ENCODE results near the gene ZBTB8B.
"Not testable (repeated sequence)": the region's sequence is repeated elsewhere in the genome, so short reads cannot be mapped to it uniquely, and the experiment has no call there.

The ZBTB8B gene

DNA sequence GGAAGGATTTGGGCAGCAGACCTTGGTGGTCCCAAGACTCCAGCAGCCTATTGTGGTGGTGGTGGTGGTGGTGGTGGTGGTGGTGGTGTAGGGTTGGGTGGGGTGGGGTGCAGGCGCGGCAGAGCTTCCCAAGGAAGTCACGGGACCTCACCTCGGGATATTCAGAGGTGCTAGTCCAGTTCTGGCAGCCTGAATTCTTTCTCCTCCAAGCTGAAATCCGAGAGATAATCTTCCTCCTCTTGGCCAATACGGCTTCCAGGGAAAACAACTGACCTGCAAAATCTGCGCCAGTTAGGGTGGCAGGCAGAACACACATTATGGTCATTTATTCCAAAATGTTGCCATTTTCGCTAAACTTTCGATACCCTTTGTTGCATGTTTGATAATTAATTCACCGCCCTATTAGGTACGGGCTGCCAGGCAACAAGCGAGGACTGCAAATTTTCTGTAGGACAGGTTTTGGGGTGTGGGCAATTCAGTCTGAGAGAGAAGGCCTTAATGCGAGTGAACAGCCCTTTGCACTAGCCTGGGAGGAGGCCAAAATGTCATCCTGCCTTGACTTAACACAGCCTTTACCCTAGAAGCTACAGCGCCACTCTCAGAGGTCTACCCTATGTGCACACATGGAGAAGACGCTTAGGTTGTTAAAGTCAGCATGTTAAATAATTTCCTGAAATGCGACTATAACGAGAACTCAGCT lies 37.5 kb upstream of the ZBTB8B start:
- Histone ChIP-seq H2AK5ac (ENCODE audit: low read length, severe bottlenecking) (no peak overlapping the region), H3K23ac (ENCODE audit: low read length in 2 of 2) (no peak overlapping the region), H2AFZ (ENCODE audit: low read depth, low read length) (no peak overlapping the region), H2BK120ac (ENCODE audit: low read depth, low read length) (no peak overlapping the region), H3K4me2 (ENCODE audit: low read length, poor library complexity, severe bottlenecking) (no peak overlapping the region), H3K4ac (ENCODE audit: low read depth in 1 of 2, low read length in 2 of 2) (no peak overlapping the region), H4K91ac (ENCODE audit: low read length) (no peak overlapping the region), H3K9me3 (ENCODE audit: control insufficient read depth, low read length) (no peaks in the 10 kb centered on the region), H2BK5ac (ENCODE audit: low read depth, low read length, poor library complexity, severe bottlenecking) (no peak overlapping the region), H3K27me3 (ENCODE audit: control insufficient read depth in 1 of 2, insufficient read depth in 1 of 2, low read length in 2 of 2) (peaks cover 10 to 78% of the 10 kb centered on the region in 2 experiments), H3K14ac (ENCODE audit: low read length in 2 of 2) (no peak overlapping the region), H3K27ac (ENCODE audit: low read length, poor library complexity, severe bottlenecking) (no peak overlapping the region), H4K8ac (ENCODE audit: low read length) (no peak overlapping the region), H2BK12ac (ENCODE audit: low read length in 2 of 2) (no peak overlapping the region), H3K18ac (ENCODE audit: low read depth in 1 of 2, low read length in 2 of 2) (no peak overlapping the region), H3K4me1 (ENCODE audit: control insufficient read depth, insufficient read depth, low read depth, low read length) (no peaks in the 10 kb centered on the region), H3K79me1 (replicated peaks; ENCODE audit: low read length, poor library complexity, severe bottlenecking) (no peaks in the 10 kb centered on the region), H2BK15ac (ENCODE audit: low read depth, poor library complexity, severe bottlenecking) (no peak overlapping the region), H3K9ac (ENCODE audit: low read length) (no peak overlapping the region), H3K36me3 (ENCODE audit: control insufficient read depth in 1 of 2, insufficient read depth in 2 of 2, low read depth in 1 of 2, low read length in 2 of 2) (no peaks in the 10 kb centered on the region), H3K4me3 (ENCODE audit: insufficient read depth in 1 of 2, low read depth in 1 of 2, low read length in 2 of 2) (no peak overlapping the region)
- 95% methylated on average over 16 of the region's 17 CpGs for WGBS
- DNase-seq: no peak

DNA sequence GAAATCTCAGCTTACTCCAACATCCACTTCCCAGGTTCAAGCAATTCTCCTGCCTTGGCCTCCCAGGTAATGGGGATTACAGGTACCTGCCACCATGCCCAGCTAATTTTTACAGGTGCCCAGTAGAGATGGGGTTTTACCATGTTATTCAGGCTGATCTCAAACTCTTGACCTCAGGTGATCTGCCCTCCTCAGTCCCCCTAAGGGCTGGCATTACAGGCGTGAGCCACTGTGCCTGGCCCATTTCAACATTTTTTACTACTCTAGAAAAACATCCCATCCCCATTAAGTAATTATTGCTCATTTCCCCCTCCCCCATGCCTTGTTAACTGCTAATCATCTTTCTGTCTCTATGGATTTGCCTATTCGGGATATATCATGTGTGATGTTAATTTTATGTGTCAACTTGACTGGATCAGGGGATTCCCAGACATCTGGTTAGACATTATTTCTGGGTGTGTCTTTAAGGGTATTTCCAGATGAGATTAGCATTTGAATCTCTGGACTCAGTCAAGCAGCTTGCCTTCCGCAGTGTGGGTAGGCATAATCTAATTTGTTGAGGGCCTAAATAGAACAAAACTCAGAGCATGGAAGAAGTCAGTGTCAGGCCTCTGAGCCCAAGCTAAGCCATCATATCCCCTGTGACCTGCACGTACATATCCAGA lies 33.0 kb upstream of the ZBTB8B start:
- H2AFZ ChIP-seq (ENCODE audit: low read depth, low read length): no peak overlapping the region
- no peak for DNase-seq
- no peak overlapping the region for H3K23ac ChIP-seq (ENCODE audit: low read length in 2 of 2)
- H3K4ac ChIP-seq (ENCODE audit: low read depth in 1 of 2, low read length in 2 of 2): no peak overlapping the region
- no peak overlapping the region for H3K4me2 ChIP-seq (ENCODE audit: low read length, poor library complexity, severe bottlenecking)
- no peak overlapping the region for H3K14ac ChIP-seq (ENCODE audit: low read length in 2 of 2)
- no peaks in the 10 kb centered on the region for H3K4me1 ChIP-seq (ENCODE audit: control insufficient read depth, insufficient read depth, low read depth, low read length)
- H3K9ac ChIP-seq (ENCODE audit: low read length): no peak overlapping the region
- no peaks in the 10 kb centered on the region for H3K9me3 ChIP-seq (ENCODE audit: control insufficient read depth, low read length)
- H3K27me3 ChIP-seq (ENCODE audit: control insufficient read depth in 1 of 2, insufficient read depth in 1 of 2, low read length in 2 of 2): peaks cover 5 to 37% of the 10 kb centered on the region in 2 experiments
- H4K91ac ChIP-seq (ENCODE audit: low read length): no peak overlapping the region
- H3K18ac ChIP-seq (ENCODE audit: low read depth in 1 of 2, low read length in 2 of 2): no peak overlapping the region
- H2BK120ac ChIP-seq (ENCODE audit: low read depth, low read length): no peak overlapping the region
- H3K36me3 ChIP-seq (ENCODE audit: control insufficient read depth in 1 of 2, insufficient read depth in 2 of 2, low read depth in 1 of 2, low read length in 2 of 2): no peaks in the 10 kb centered on the region
- no peaks in the 10 kb centered on the region for H3K79me1 ChIP-seq (replicated peaks; ENCODE audit: low read length, poor library complexity, severe bottlenecking)
- no peak overlapping the region for H2BK15ac ChIP-seq (ENCODE audit: low read depth, poor library complexity, severe bottlenecking)
- no peak overlapping the region for H3K4me3 ChIP-seq (ENCODE audit: insufficient read depth in 1 of 2, low read depth in 1 of 2, low read length in 2 of 2)
- no peak overlapping the region for H3K27ac ChIP-seq (ENCODE audit: low read length, poor library complexity, severe bottlenecking)
- H2AK5ac ChIP-seq (ENCODE audit: low read length, severe bottlenecking): no peak overlapping the region
- H4K8ac ChIP-seq (ENCODE audit: low read length): no peak overlapping the region
- 79% methylated on average over 4 of the region's 4 CpGs for WGBS
- no peak overlapping the region for H2BK5ac ChIP-seq (ENCODE audit: low read depth, low read length, poor library complexity, severe bottlenecking)
- H2BK12ac ChIP-seq (ENCODE audit: low read length in 2 of 2): no peak overlapping the region

DNA sequence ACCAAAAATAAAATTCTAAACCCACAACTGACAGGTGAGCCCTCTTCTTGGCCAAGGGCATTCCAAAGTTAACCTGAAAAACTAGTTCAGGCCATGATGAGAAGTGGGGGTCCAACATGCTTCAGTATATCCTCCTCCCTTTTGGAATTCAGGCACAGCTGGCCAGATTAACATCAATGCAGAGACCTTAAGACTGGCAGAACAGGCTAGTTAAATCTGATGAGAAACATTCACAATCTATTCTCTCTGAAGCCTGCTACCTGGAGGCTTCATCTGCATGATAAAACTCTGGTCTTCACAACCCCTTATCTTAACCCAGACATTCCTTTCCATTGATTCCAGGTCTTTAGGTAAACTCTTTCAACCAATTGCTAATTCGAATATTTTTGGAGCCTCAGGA lies 26.7 kb upstream of the ZBTB8B start:
- Histone ChIP-seq H3K79me1 (replicated peaks; ENCODE audit: low read length, poor library complexity, severe bottlenecking) (no peaks in the 10 kb centered on the region), H2BK5ac (ENCODE audit: low read depth, low read length, poor library complexity, severe bottlenecking) (no peak overlapping the region), H3K9me3 (ENCODE audit: control insufficient read depth, low read length) (peaks cover 7% of the 10 kb centered on the region), H3K27ac (ENCODE audit: low read length, poor library complexity, severe bottlenecking) (no peak overlapping the region), H2BK15ac (ENCODE audit: low read depth, poor library complexity, severe bottlenecking) (no peak overlapping the region), H3K23ac (ENCODE audit: low read length in 2 of 2) (no peak overlapping the region), H2AK5ac (ENCODE audit: low read length, severe bottlenecking) (no peak overlapping the region), H3K4me1 (ENCODE audit: control insufficient read depth, insufficient read depth, low read depth, low read length) (no peaks in the 10 kb centered on the region), H3K4me3 (ENCODE audit: insufficient read depth in 1 of 2, low read depth in 1 of 2, low read length in 2 of 2) (no peak overlapping the region), H2BK120ac (ENCODE audit: low read depth, low read length) (no peak overlapping the region), H3K4ac (ENCODE audit: low read depth in 1 of 2, low read length in 2 of 2) (no peak overlapping the region), H4K8ac (ENCODE audit: low read length) (no peak overlapping the region), H3K9ac (ENCODE audit: low read length) (no peak overlapping the region), H2AFZ (ENCODE audit: low read depth, low read length) (no peak overlapping the region), H3K36me3 (ENCODE audit: control insufficient read depth in 1 of 2, insufficient read depth in 2 of 2, low read depth in 1 of 2, low read length in 2 of 2) (no peaks in the 10 kb centered on the region), H3K18ac (ENCODE audit: low read depth in 1 of 2, low read length in 2 of 2) (no peak overlapping the region), H2BK12ac (ENCODE audit: low read length in 2 of 2) (no peak overlapping the region), H3K27me3 (ENCODE audit: control insufficient read depth in 1 of 2, insufficient read depth in 1 of 2, low read length in 2 of 2) (peaks cover 7 to 13% of the 10 kb centered on the region in 2 experiments), H3K4me2 (ENCODE audit: low read length, poor library complexity, severe bottlenecking) (no peak overlapping the region), H3K14ac (ENCODE audit: low read length in 2 of 2) (no peak overlapping the region), H4K91ac (ENCODE audit: low read length) (no peak overlapping the region)
- WGBS: 50% methylated on average over 1 of the region's 1 CpG
- no peak for DNase-seq

DNA sequence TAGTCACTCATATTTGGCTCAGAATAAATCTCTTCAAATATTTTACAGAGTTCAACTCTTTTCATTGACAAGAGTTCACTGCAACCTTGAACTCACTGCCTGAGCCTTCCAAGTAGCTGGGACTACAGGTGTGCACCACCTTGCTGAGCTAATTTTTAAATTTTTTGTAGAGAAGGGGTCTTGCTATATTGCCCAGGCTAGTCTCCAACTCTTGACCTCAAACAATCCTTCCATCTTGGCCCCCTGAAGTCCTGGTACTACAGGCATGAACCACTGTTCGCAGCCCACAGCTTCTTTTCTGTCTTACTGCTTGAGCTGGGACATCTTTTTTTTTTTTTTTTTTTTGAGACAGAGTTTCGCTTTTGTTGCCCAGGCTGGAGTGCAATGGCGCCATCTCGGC lies 26.1 kb upstream of the ZBTB8B start:
- not testable (repeated sequence) for DNase-seq; H2AK5ac ChIP-seq (ENCODE audit: low read length, severe bottlenecking); H3K4ac ChIP-seq (ENCODE audit: low read depth in 1 of 2, low read length in 2 of 2); H4K8ac ChIP-seq (ENCODE audit: low read length); H2BK15ac ChIP-seq (ENCODE audit: low read depth, poor library complexity, severe bottlenecking); H2BK5ac ChIP-seq (ENCODE audit: low read depth, low read length, poor library complexity, severe bottlenecking); H3K27ac ChIP-seq (ENCODE audit: low read length, poor library complexity, severe bottlenecking); H2AFZ ChIP-seq (ENCODE audit: low read depth, low read length); H3K4me2 ChIP-seq (ENCODE audit: low read length, poor library complexity, severe bottlenecking); H2BK12ac ChIP-seq (ENCODE audit: low read length in 2 of 2); H3K36me3 ChIP-seq (ENCODE audit: control insufficient read depth in 1 of 2, insufficient read depth in 2 of 2, low read depth in 1 of 2, low read length in 2 of 2); H3K23ac ChIP-seq (ENCODE audit: low read length in 2 of 2); H2BK120ac ChIP-seq (ENCODE audit: low read depth, low read length); H3K4me3 ChIP-seq (ENCODE audit: insufficient read depth in 1 of 2, low read depth in 1 of 2, low read length in 2 of 2); H3K9ac ChIP-seq (ENCODE audit: low read length); H3K18ac ChIP-seq (ENCODE audit: low read depth in 1 of 2, low read length in 2 of 2); H3K14ac ChIP-seq (ENCODE audit: low read length in 2 of 2); H3K4me1 ChIP-seq (ENCODE audit: control insufficient read depth, insufficient read depth, low read depth, low read length); H4K91ac ChIP-seq (ENCODE audit: low read length); H3K9me3 ChIP-seq (ENCODE audit: control insufficient read depth, low read length); H3K79me1 ChIP-seq (replicated peaks; ENCODE audit: low read length, poor library complexity, severe bottlenecking)
- 88% methylated on average over 1 of the region's 4 CpGs for WGBS
- peaks cover 12 to 13% of the 10 kb centered on the region in 2 experiments for H3K27me3 ChIP-seq (ENCODE audit: control insufficient read depth in 1 of 2, insufficient read depth in 1 of 2, low read length in 2 of 2)
